22Rv1 (cell line): Measurements from ENCODE around the gene AAK1.

Source experiments
- CTCF ChIP-seq: fragments of 450-650 bp; IDR thresholded peaks from 2 replicates; pipeline ENCODE4 v1.5.1; 2017; ENCODE audit warnings: mild to moderate bottlenecking
- ZFX ChIP-seq: fragments of 450-650 bp; IDR thresholded peaks from 2 replicates; pipeline ENCODE4 v1.6.1; 2017; ENCODE audit warnings: antibody characterized with exemption, borderline replicate concordance

GRCh38 chr2:69575926-69576325, 67.6 kb downstream of the AAK1 start:
- TF ChIP-seq CTCF (no peak), ZFX (no peak)
